A549 treated with Mapracorat at 1 μM for 4 hours (cell line): ENCODE results near the gene SESN1. TPM values are rescaled to one million over a fixed set of nuclear protein-coding genes. Genes with fewer than 3 reads are reported as not detected.

ENCODE experiments used
- total RNA-seq: library from RNA; stranded (reverse); fragments of 200-300 nt; extraction: Qiagen RNA extraction; gene quantifications from 5 replicates; pipeline ENCODE4 v1.2.3, GENCODE V29; 2022

The SESN1 gene
- 8.9 to 11.2 TPM (median 10.5 TPM) in 5 replicates for total RNA-seq

DNA sequence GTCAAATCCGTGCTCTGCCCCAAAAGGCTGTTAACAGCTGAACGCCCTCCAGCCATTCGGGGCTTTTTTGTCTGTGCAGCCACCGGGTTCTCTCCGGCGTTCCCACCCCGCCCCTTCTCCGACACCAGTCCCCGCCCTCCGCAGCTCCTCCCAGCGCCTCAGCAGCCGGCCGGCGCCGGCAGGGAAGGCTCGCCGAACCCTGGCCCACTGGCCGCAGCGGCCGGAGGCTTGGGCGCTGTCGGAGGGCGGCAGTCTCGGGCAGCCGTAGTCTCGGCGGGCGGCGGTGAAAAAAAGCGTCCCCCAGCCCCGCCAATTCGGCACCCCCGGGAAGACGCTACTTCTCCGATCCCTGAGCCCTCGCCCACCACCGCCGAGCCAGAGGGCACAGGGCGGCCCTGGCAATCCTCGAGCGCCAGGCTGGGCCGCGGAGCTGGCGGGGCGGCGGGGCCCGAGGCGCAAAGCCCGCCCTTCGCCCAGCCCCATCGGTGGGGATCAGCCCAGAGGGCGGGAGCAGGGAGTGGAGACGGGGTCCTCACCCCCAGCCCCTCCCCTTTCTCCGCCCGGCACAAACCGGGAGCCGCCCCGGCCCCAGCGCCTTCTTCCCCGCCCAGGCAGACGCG lies at the start of gene SESN1:
TSS of gene SESN1 (minus strand) at position 431 of the 620 bp plus-strand sequence. CDS start 773 bp downstream, outside the sequence.

DNA sequence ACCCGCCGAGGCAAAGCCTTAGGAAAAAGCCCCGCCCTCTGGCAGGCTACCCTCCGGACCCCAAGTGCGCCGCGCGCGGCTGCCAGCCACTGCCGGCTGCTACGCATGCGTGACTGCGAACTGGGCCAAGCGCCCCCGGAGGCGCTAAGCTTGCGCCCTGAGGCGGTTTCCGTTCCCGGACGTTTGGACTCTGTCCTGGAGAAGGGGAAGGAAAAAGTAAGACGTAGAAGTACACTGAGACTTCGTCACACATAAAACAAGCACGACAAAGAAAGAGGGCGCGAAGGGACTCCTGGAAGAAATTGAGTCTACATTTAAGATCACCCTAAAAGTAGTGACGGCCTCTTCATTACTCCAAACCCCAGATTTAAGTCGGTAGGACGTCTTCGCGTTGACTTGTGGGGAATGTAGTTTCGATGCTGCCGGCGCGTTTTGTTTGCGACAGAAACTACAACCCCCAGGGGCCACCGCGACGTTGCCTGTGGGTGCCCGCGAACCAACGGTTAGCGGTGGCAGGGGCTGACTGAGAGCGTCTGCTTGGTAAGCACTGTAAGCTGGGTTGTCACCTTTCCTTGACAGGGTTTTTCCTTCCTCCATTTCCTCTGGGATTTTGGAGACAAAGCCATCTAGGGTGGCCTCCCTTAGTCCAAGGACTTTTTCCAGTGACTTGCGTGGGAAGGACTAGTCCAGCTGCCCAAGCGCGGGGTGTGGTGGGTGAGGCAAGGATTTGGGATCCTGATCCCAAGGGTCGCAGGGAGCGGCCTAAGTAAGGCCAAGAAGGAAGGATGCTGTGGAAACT lies 589 bp upstream of the SESN1 start, which contains the start of gene CEP57L1:
TSS of gene CEP57L1 (plus strand) at position 472 of the 799 bp plus-strand sequence. CDS start 49,715 bp downstream, outside the sequence.

Other genes starting within 250 kb of the SESN1 start
- gene ARMC2, start 246.4 kb downstream of the SESN1 start, total RNA-seq, result 1.7 to 3.2 TPM (median 2.2 TPM) in 5 replicates
- 5.5 to 9.2 TPM (median 8.5 TPM) in 5 replicates for gene CEP57L1, start 661 bp upstream of the SESN1 start, total RNA-seq